ENCODE results near the gene SETD7.

DNA sequence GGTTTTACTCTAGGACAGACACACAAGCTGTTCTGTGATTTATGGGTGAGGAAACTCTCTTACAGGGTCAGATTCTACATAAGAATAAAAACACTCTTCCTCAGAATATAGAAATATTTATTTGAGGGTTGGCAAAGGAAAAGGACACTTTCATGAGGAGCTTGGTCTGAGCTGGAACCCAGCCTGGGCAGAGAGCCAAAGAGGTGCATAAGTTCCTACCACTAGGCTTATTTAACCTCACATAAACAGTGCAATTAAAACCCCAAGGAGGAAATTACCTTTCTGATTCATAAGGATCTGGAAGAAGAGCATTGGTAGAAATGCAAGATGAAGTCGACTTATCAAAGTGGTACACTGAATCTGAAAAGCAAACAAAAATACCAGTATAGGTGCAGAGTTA, 32.9 kb downstream of the SETD7 start:
- TF ChIP-seq, protein P1, sequence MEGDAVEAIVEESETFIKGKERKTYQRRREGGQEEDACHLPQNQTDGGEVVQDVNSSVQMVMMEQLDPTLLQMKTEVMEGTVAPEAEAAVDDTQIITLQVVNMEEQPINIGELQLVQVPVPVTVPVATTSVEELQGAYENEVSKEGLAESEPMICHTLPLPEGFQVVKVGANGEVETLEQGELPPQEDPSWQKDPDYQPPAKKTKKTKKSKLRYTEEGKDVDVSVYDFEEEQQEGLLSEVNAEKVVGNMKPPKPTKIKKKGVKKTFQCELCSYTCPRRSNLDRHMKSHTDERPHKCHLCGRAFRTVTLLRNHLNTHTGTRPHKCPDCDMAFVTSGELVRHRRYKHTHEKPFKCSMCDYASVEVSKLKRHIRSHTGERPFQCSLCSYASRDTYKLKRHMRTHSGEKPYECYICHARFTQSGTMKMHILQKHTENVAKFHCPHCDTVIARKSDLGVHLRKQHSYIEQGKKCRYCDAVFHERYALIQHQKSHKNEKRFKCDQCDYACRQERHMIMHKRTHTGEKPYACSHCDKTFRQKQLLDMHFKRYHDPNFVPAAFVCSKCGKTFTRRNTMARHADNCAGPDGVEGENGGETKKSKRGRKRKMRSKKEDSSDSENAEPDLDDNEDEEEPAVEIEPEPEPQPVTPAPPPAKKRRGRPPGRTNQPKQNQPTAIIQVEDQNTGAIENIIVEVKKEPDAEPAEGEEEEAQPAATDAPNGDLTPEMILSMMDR (IDR thresholded peaks at IDR 0.05 in 4 of 5, conservative IDR thresholded peaks at IDR 0.05 in 1 of 5), result no peak
- TF ChIP-seq POLR2A (IDR thresholded peaks at IDR 0.05), result no peak

Data from gastrocnemius medialis (tissue), 4 donors.